Activated CD8-positive, alpha-beta memory T cell treated with anti-CD3 and anti-CD28 coated beads, Interleukin-2, amount 50 U/mL, for 1 hour (primary cell): ENCODE data around the gene CRELD1.

Source experiments
- DNase-seq: peaks from one replicate; pipeline ENCODE4 v3.0.0-alpha.2; 2020; ENCODE audit errors: extremely low read depth

The CRELD1 gene

DNA sequence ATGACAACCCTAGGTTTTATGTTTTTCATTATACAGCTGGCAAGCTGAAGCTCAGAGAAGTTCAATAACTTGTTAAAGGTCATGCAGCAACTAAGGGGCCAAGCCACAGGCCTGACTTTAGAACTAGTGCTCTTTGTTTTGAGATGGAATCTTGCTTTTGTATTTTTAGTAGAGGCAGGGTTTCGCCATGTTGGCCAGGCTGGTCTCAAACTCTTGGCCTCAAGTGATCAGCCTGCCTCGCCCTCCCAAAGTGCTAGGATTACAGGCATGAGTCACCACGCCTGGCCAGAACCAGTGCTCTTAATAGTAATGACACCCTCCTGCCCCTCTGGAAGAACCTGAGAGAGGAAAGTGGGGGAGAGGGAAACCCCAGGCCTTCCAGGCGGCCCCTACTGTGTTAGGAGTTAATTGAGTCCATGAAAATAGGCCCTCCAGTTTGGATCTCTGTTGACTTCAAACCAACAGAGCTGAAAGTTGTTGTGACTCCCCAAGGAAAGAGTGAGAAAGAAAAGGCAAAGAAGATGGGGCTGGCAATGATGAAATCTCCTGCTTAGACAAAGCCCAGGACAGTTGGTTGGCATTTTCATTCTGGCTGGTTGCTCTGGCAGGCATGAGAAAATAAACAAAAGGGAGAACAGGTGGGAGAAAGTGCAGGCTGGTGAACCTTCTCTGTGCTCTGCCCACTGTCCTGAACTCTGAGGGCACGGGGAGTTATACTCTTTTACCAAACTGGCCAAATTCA is 22.1 kb downstream of the CRELD1 start:
- DNase-seq = no peak

DNA sequence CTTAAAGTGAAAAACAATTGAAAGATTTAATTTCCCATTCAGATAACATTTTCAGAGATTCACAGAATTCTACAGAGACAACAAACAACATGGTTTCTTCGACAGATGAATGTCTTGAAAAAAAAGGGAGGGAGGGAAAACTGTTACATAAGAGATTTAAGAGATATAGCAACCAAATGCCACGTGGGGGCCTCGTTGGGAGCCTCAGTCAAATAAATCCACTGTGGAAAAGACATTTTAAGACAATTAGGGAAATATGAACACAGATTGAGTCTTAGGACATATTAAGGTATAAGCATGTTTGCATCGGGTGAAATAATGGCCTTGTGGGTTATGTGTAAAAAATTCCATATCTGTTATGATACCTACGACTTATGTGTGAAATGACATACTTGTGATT is 23.6 kb downstream of the CRELD1 start:
- no peak for DNase-seq

- DNase-seq = no peak
These were observed 31.7 kb downstream of the CRELD1 start for GRCh38 chr3:9965200-9965875.

DNA sequence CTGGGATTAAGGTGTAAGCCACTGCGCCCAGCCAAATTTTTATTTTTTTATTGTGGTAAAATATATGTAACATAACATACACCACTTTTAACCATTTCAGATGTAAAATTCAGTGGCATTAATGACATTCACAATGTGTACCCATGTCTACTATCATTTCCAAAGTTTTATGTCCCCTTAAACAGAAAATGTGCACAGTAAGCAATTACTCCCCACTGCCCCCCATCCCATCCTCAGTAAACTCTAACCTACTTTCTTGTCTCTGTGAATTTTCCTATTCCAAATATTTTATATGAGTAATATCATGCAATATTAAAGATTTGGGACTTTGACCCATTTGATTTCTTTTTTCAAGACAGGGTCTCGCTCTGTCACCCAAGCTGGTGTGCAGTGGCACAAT is 33.2 kb downstream of the CRELD1 start:
- DNase-seq = no peak

GRCh38 chr3:9969632-9970019 is 36.0 kb downstream of the CRELD1 start:
- no peak for DNase-seq

DNA sequence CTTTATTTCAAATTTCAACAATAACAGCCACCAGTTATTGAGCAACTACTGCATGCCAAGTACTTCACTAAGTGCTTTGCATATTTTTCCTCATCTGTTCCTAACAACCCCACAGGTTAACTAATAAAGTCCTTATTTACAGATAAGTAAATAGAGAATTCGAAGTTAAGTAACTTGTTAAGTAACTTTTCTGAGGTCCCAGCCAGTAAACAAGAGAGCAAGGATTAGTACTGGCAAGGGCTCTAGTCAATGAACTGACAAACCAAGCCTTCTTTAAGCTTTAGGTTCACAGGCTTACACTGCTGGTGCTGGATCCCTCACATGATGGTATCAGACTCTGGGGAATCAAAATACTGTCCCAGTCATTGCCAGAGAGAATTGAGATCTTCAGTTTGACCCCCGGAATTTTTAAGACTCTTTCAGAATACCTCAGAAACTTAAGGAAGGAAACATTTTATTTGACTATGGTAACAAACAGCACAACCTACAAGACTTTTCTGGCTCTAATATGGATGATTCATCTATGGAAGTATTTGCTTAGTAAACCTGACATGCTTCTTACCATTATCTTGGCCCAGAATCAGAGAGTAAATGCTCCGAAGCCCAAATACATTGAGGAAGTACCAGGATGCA is 36.5 kb downstream of the CRELD1 start:
- no peak for DNase-seq

DNA sequence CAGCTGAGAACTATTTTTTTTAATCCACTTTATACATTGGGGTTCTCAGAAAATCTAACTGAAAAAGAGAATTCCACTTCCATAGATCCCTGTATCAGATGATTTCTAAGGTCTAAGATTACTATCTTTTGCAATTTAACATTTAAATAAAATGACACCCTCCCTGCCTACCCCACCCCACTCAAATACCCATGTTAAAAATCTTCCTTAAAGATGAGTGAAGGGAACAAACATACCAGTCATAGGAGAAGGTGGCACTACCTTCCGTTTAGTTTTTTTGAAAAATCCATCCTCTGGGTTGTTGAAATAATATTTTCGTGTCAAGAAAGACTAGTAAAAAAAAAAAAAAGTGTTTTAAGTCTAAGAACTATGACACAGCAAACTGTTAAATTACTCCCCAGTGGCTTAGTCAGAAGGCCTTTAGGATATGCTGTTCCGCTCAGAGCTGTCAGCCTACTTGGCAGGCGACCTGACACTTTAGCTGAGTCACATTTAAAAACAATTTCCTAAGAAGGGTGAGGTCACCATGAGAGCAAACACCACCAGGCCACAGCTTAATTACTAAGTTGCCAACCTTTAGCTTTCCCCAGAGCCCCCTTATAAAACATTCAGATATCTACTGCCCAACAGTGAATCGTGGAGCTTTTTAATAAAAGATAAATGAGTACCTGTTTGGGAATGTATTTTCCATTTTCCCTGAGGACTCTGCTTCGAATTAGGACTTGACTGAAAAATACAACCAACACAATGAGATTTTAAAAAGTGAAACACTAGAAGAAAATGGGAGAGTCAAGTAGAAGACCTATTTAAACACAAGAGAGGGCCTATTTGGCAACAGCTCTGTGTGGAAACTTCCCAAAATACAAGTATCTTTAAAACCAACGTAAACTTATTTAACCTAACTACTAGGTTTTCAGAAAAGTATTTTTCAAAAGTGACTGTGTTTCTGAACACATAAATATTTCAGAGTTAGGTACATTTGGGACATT is 43.4 kb downstream of the CRELD1 start:
- DNase-seq = no peak

GRCh38 chr3:9978710-9979305 is 45.2 kb downstream of the CRELD1 start:
- no peak for DNase-seq

DNA sequence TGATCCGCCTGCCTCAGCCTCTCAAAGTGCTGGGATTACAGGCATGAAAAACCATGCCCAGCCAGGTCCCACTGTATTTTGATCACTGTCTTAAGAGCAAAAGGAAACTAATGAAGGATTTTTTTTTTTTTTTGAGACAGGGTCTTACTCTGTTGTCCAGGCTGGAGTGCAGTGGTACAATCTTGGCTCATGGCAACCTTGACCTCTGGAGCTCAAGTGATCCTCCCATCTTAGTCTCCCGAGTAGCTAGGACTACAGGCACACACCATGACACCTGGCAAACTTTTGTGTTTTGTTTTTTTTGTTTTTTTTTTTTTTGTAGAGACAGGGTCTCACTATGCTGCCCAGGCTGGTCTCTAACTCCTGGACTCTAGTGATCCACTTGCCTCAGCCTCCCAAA is 46.6 kb downstream of the CRELD1 start:
- DNase-seq = no peak

GRCh38 chr3:9986230-9986725 is 52.6 kb downstream of the CRELD1 start:
- peak; percentile 10 for DNase-seq

GRCh38 chr3:9994086-9994844 is 60.6 kb downstream of the CRELD1 start:
- DNase-seq = no peak
